Karpas-422 (cell line): ENCODE measurements around the gene ZNF787. TPM values are rescaled to one million over a fixed set of nuclear protein-coding genes. Genes with fewer than 3 reads are reported as not detected.

Source experiments
- DNase-seq: peaks from one replicate; pipeline ENCODE4 v3.0.0-alpha.2; 2015
- H2AFZ ChIP-seq: fragments of 200-600 bp; sonication (generic); 2 replicates; pipeline ENCODE4 v1.6.1; 2014; ENCODE audit warnings: antibody characterized with exemption, low read length, mixed read lengths
- H3K27ac ChIP-seq: fragments of 200-600 bp; sonication (generic); 2 replicates; pipeline ENCODE4 v1.5.1; 2014; ENCODE audit warnings: mild to moderate bottlenecking, low read length, moderate library complexity
- H3K27me3 ChIP-seq: fragments of 200-600 bp; sonication (generic); 2 replicates; pipeline ENCODE4 v1.6.1; 2014; ENCODE audit warnings: low read length, mixed read lengths
- H3K36me3 ChIP-seq: fragments of 200-600 bp; sonication (generic); 2 replicates; pipeline ENCODE4 v1.6.1; 2014; ENCODE audit warnings: low read length, mixed read lengths; ENCODE audit not compliant: insufficient read depth
- H3K4me1 ChIP-seq: fragments of 200-600 bp; sonication (generic); 2 replicates; pipeline ENCODE4 v1.6.1; 2014; ENCODE audit warnings: mild to moderate bottlenecking, low read length, mixed read lengths
- H3K4me2 ChIP-seq: fragments of 200-600 bp; sonication (generic); 2 replicates; pipeline ENCODE4 v1.6.1; 2014; ENCODE audit warnings: low read length, low read depth, mild to moderate bottlenecking; ENCODE audit not compliant: poor library complexity, severe bottlenecking
- H3K4me3 ChIP-seq: fragments of 200-600 bp; sonication (generic); 2 replicates; pipeline ENCODE4 v1.5.1; 2014; ENCODE audit warnings: mild to moderate bottlenecking, antibody characterized with exemption, low read length, mixed read lengths
- H3K79me2 ChIP-seq: fragments of 200-600 bp; sonication (generic); 2 replicates; pipeline ENCODE4 v1.6.1; 2014; ENCODE audit warnings: mild to moderate bottlenecking, low read length, mixed read lengths
- H3K9ac ChIP-seq: fragments of 200-600 bp; sonication (generic); 2 replicates; pipeline ENCODE4 v1.6.0; 2014; ENCODE audit warnings: low read length
- H3K9me2 ChIP-seq: fragments of 200-600 bp; sonication (generic), shearing (Covaris generic); replicated peaks from 2 replicates; pipeline ENCODE4 v1.6.0; 2014; ENCODE audit warnings: mild to moderate bottlenecking, low read length, moderate library complexity; ENCODE audit not compliant: insufficient read depth
- H3K9me3 ChIP-seq: fragments of 300-700, 200-600 bp; sonication (generic); 2 replicates; pipeline ENCODE4 v1.6.1; 2014; ENCODE audit warnings: low read length, mixed read lengths
- H4K20me1 ChIP-seq: fragments of 200-600 bp; sonication (generic); 2 replicates; pipeline ENCODE4 v1.6.1; 2014; ENCODE audit warnings: mild to moderate bottlenecking, antibody characterized with exemption, low read length, low read depth; ENCODE audit not compliant: insufficient read depth
- total RNA-seq: library from RNA; depleted of rRNA; stranded (reverse); fragments of >200 nt; shearing (Covaris generic); gene quantifications from 2 replicates; pipeline ENCODE4 v1.2.3, GENCODE V29; 2014; ENCODE audit warnings: low replicate concordance

Gene ZNF787
- total RNA-seq, 1 experiment from 2014 or later, result 26.2 TPM

DNA sequence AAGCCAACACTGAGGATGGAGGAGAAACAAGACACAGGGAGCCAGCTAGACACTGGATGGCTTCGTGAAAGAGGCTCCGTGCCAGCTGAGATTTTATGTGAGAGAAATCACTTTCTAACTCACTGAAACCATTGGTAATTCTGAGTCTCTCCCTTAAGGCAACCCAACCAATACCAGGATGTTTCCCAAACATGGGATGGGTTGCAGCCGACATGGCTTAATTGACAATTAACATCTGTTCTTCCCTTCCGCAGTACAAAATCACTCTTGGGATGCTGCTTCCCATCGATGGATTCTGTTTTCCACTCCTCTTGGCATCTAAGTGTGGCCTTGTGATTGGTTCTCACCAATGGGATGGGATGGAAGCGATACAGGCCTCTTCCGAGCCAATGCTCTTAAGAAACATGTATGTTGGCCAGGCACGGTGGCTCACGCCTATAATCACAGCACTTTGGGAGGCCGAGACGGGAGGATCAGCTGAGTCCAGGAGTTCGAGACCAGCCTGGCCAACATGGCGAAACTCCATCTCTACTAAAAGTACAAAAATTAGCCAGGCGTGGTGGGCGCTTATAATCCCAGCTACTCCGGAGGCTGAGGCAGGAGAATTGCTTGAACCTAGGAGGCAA, 2.3 kb upstream of the ZNF787 start:
- Histone ChIP-seq H3K9ac (no peak overlapping the region), H3K27me3 (no peaks in the 10 kb centered on the region), H3K9me2 (no peaks in the 10 kb centered on the region), H2AFZ (no peak overlapping the region), H3K4me3 (no peak overlapping the region), H3K79me2 (peaks cover 22% of the 10 kb centered on the region), H3K4me1 (peaks cover 18% of the 10 kb centered on the region), H3K36me3 (no peaks in the 10 kb centered on the region), H3K4me2 (no peak overlapping the region), H3K9me3 (no peaks in the 10 kb centered on the region), H3K27ac (no peak overlapping the region), H4K20me1 (peaks cover 16% of the 10 kb centered on the region; the same call in 1 of the 2 replicates)
- DNase-seq, result no peak

DNA sequence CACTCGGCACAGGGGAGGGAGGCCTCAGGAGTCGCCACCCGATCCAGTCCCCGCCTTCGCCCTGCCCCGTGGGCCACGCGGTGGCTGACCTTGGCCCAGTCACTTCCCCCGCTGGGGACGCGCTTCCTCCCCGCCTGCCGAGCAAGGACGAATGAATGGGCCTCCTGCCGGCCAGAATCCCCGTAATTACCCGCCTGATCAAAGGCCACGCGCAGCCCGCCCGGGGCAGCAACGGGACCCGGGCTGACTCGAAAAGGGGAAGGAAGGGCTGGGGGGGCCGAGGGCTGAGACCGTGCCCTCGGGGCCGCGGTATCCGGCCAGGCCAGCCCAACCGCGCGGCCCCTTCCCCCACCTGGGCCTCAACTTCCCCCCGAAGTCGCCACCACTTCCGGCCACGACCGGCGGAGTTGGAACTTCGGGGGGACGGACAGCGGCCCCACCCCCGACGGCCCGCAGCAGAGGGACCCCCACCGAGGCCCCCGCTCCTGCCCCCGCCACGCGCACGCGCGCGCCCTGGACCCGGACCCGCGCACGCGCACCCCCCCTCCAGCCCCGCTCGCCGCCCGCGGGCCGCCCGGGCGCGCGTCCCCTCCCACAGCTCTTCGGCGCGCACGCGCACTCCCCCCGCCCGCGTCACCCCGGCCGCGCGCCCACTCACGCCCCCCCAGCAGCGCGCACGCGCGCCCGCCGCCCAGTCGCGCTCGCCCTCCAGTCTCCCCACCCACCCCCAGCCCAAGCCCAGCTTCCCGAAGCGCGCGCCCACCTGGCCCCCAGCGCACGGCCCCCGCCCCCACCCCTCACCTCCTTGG, 520 bp downstream of the ZNF787 start:
- peaks cover 50% of the 10 kb centered on the region for H3K79me2 ChIP-seq
- H2AFZ ChIP-seq, result no peak overlapping the region
- peaks cover 39% of the 10 kb centered on the region for H4K20me1 ChIP-seq
- peak overlapping the region; percentile 83 for H3K4me2 ChIP-seq
- DNase-seq, result peak; percentile 96
- no peaks in the 10 kb centered on the region for H3K27me3 ChIP-seq
- H3K27ac ChIP-seq, result peak overlapping the region; percentile 85
- H3K9ac ChIP-seq, result peak overlapping the region; percentile 89
- no peaks in the 10 kb centered on the region for H3K36me3 ChIP-seq
- peaks cover 18% of the 10 kb centered on the region for H3K4me1 ChIP-seq
- no peaks in the 10 kb centered on the region for H3K9me3 ChIP-seq
- no peaks in the 10 kb centered on the region for H3K9me2 ChIP-seq
- peak overlapping the region; percentile 73 for H3K4me3 ChIP-seq

DNA sequence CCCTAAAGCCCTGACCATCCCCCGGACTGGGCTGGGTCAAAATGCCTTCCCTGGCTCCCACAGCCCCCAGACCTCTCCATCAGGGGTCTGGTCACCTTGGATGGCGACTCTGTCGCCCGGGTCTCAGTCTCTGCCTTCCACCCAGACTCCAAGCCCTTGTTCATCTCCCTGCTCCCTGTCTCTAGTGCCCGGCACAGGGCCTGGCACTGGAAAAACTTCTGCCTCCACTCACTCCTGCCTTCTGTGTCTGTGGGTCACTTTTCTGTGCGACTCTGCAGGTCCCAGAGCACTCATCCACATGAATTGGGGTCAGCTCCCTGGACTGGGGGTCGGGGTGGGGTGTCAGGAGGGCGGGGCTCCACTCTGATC, 1.1 kb downstream of the ZNF787 start:
- H3K4me1 ChIP-seq, result peaks cover 19% of the 10 kb centered on the region
- no peak for DNase-seq
- no peaks in the 10 kb centered on the region for H3K9me2 ChIP-seq
- peak overlapping the region; percentile 85 for H3K27ac ChIP-seq
- H3K36me3 ChIP-seq, result no peaks in the 10 kb centered on the region
- H3K9me3 ChIP-seq, result no peaks in the 10 kb centered on the region
- peaks cover 42% of the 10 kb centered on the region for H4K20me1 ChIP-seq
- H3K79me2 ChIP-seq, result peaks cover 56% of the 10 kb centered on the region
- no peak overlapping the region for H2AFZ ChIP-seq
- H3K27me3 ChIP-seq, result no peaks in the 10 kb centered on the region
- H3K9ac ChIP-seq, result peak overlapping the region; percentile 89
- H3K4me2 ChIP-seq, result peak overlapping the region; percentile 83
- peak overlapping the region; percentile 73 for H3K4me3 ChIP-seq

DNA sequence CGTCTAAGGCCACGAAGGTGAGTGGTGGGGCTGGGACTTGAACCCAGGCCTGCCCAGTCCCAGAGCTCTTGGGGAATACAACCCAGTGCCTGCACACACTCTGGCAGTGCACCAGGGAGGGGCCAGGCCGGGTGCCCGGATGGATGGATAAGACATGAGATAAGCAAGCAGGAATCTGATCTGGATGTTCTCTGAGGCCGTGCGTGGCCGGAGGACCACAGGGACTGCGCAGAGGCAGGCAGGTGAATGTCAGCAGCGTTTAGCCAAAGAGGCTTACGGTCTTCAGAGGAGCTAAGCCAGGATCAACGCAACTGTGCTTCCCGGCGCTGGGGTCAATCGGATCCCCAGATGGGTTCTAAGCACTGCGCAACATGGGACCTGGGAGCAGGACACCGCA, 1.5 kb downstream of the ZNF787 start:
- H2AFZ ChIP-seq, result no peak overlapping the region
- H3K4me2 ChIP-seq, result peak overlapping the region; percentile 83
- H3K9me3 ChIP-seq, result no peaks in the 10 kb centered on the region
- peak overlapping the region; percentile 89 for H3K9ac ChIP-seq
- H3K4me3 ChIP-seq, result peak overlapping the region; percentile 73
- H3K4me1 ChIP-seq, result peaks cover 23% of the 10 kb centered on the region
- H3K79me2 ChIP-seq, result peaks cover 60% of the 10 kb centered on the region
- peak overlapping the region; percentile 85 for H3K27ac ChIP-seq
- no peak for DNase-seq
- H3K9me2 ChIP-seq, result no peaks in the 10 kb centered on the region
- H3K27me3 ChIP-seq, result no peaks in the 10 kb centered on the region
- H3K36me3 ChIP-seq, result no peaks in the 10 kb centered on the region
- H4K20me1 ChIP-seq, result peaks cover 46% of the 10 kb centered on the region

DNA sequence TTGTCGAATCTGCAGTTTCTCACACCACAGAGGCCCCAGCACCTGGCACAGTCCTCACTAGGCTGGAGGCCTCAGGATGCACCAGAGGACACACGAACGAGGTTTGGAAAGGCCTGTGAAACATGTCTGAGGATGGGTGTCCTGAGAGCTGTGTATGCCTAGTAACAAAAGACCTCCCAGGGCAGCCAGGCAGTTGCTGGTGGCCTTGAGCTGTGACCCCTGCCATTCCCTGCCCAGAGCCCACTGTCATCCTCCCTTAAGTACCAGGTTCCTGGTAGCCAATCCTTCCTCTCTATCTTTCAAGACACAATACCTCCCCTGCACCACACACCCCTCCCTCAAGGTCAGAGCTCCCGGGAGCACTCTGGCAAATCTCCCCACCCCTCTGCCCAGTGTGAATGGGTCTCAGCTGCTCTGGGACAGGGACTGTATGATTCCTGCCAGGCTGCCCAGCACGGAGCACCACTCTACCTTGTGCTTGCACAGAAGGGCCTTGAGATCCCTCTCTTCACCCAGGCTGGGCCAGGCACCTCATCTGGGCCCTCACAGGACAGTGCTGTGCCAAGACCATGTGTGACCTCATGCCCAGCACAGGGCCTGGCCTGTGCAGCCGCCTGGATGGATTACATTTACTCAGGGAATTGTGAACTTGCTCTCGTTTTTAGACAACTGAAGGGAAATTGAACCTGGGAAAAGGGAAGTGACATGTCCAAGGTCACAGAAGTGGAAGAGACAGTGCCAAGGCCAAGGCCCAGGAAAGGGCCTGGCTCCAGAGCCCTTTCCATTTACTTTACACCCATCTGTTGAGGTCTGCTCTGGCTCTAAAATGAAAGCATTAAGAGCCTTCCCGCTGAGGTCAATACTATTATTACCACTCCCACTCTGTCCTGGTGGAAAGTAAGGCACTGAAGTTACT, 2.2 kb downstream of the ZNF787 start:
- Histone ChIP-seq H3K9me2 (no peaks in the 10 kb centered on the region), H3K36me3 (no peaks in the 10 kb centered on the region), H3K27ac (peak overlapping the region; percentile 85), H3K4me1 (peaks cover 27% of the 10 kb centered on the region), H3K79me2 (peaks cover 67% of the 10 kb centered on the region), H3K9me3 (no peaks in the 10 kb centered on the region), H2AFZ (no peak overlapping the region), H4K20me1 (peaks cover 50% of the 10 kb centered on the region), H3K9ac (peak overlapping the region; percentile 89), H3K4me2 (peak overlapping the region; percentile 83), H3K27me3 (no peaks in the 10 kb centered on the region), H3K4me3 (peak overlapping the region; percentile 73)
- DNase-seq, result no peak

DNA sequence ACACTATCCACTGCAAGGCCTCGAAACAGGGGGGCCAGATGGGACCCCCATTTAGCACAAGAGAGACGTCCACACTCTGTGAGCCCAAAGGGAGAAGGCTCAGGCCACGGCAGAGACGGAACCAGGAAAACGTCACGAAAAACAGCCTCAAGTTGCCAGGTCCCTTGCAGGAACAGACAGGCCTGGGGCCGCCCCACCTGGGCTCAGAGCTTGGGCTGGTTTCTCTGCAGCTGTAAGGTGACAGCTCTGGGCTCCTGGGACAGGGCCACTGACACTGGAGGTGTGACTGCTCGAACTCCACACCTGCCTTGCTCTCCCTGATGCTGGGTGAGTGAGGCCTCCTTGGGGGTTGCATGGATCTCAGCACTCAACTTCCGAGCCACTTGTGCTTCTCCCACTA, 3.2 kb downstream of the ZNF787 start:
- no peaks in the 10 kb centered on the region for H3K36me3 ChIP-seq
- H3K4me1 ChIP-seq, result peaks cover 37% of the 10 kb centered on the region
- no peaks in the 10 kb centered on the region for H3K9me3 ChIP-seq
- peaks cover 77% of the 10 kb centered on the region for H3K79me2 ChIP-seq
- no peaks in the 10 kb centered on the region for H3K9me2 ChIP-seq
- no peak overlapping the region for H3K9ac ChIP-seq
- H3K4me3 ChIP-seq, result no peak overlapping the region
- DNase-seq, result no peak
- H2AFZ ChIP-seq, result no peak overlapping the region
- H4K20me1 ChIP-seq, result peaks cover 61% of the 10 kb centered on the region
- no peak overlapping the region for H3K27ac ChIP-seq
- no peak overlapping the region for H3K4me2 ChIP-seq
- no peaks in the 10 kb centered on the region for H3K27me3 ChIP-seq

DNA sequence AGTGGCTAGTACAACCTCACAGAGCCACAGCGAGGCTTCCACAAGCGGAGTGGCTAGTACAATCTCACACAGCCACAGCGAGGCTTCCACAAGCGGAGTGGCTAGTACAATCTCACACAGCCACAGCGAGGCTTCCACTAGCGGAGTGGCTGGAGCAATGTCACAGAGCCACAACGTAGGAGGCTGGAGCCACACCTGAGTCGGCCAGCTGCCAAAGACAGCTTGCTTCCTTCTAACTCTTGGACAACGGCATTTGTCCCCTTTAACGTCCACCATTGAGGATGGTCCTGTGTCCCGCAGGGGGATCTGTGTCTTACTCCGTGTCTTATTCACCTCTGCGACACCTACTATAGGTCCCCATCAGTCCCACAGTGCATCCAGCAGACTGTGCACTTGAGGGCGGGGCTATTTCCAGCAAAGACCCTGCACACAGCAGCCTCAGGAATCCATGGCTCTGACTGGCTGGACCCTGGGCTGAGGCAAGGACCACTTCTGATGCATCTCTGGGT, 3.7 kb downstream of the ZNF787 start:
- Histone ChIP-seq H3K27ac (no peak overlapping the region), H3K36me3 (no peaks in the 10 kb centered on the region), H3K9me3 (no peaks in the 10 kb centered on the region), H3K4me2 (no peak overlapping the region), H3K4me3 (no peak overlapping the region), H3K27me3 (no peaks in the 10 kb centered on the region), H2AFZ (no peak overlapping the region), H3K9me2 (no peaks in the 10 kb centered on the region), H3K4me1 (peaks cover 42% of the 10 kb centered on the region), H4K20me1 (peaks cover 64% of the 10 kb centered on the region), H3K9ac (no peak overlapping the region), H3K79me2 (peaks cover 82% of the 10 kb centered on the region)
- no peak for DNase-seq
